Neural cell (in vitro differentiated cells): ENCODE measurements around the gene ADGRL3.

Source experiments
- CTCF ChIP-seq: fragments of 450-650 bp; IDR thresholded peaks from 2 replicates; pipeline ENCODE4 v1.5.1; 2014; ENCODE audit warnings: antibody characterized with exemption, mild to moderate bottlenecking, moderate library complexity; ENCODE audit not compliant: poor library complexity, severe bottlenecking
- EP300 ChIP-seq: fragments of 450-650 bp; conservative IDR thresholded peaks from 2 replicates; pipeline ENCODE4 v1.6.1; 2014; ENCODE audit warnings: antibody characterized with exemption, mild to moderate bottlenecking, moderate library complexity; ENCODE audit not compliant: poor library complexity, severe bottlenecking
- EZH2 ChIP-seq: fragments of 200-600, 300-800 bp; shearing (Covaris generic), sonication (generic); IDR thresholded peaks from 2 replicates; pipeline ENCODE4 v1.6.1; 2014; ENCODE audit warnings: antibody characterized with exemption, low read length, borderline replicate concordance, mild to moderate bottlenecking; ENCODE audit not compliant: insufficient read depth, poor library complexity, severe bottlenecking
- MXI1 ChIP-seq: fragments of 450-650 bp; conservative IDR thresholded peaks from 2 replicates; pipeline ENCODE4 v1.6.1; 2014; ENCODE audit warnings: antibody characterized with exemption, mild to moderate bottlenecking; ENCODE audit not compliant: poor library complexity, severe bottlenecking
- POLR2AphosphoS5 ChIP-seq: IDR thresholded peaks from 2 replicates; pipeline ENCODE4 v1.6.1; 2012
- RAD21 ChIP-seq: fragments of 450-650 bp; conservative IDR thresholded peaks from 2 replicates; pipeline ENCODE4 v1.6.1; 2014; ENCODE audit warnings: antibody characterized with exemption, mild to moderate bottlenecking, moderate library complexity
- SMC3 ChIP-seq: fragments of 450-650 bp; conservative IDR thresholded peaks from 2 replicates; pipeline ENCODE4 v1.6.1; 2014; ENCODE audit warnings: antibody characterized with exemption, mild to moderate bottlenecking, moderate library complexity; ENCODE audit not compliant: poor library complexity
- TAF1 ChIP-seq: IDR thresholded peaks from 2 replicates; pipeline ENCODE4 v1.6.1; 2012; ENCODE audit warnings: low read depth

- TF ChIP-seq RAD21 (no peak), MXI1 (no peak), CTCF (no peak), TAF1 (no peak), EP300 (no peak), EZH2 (no peak), POLR2AphosphoS5 (no peak), SMC3 (no peak)
Measured at GRCh38 chr4:61408861-61409260, 208.7 kb downstream of the ADGRL3 start.
